Measurements from ENCODE around the gene CBX7.

CBX7 gene

DNA sequence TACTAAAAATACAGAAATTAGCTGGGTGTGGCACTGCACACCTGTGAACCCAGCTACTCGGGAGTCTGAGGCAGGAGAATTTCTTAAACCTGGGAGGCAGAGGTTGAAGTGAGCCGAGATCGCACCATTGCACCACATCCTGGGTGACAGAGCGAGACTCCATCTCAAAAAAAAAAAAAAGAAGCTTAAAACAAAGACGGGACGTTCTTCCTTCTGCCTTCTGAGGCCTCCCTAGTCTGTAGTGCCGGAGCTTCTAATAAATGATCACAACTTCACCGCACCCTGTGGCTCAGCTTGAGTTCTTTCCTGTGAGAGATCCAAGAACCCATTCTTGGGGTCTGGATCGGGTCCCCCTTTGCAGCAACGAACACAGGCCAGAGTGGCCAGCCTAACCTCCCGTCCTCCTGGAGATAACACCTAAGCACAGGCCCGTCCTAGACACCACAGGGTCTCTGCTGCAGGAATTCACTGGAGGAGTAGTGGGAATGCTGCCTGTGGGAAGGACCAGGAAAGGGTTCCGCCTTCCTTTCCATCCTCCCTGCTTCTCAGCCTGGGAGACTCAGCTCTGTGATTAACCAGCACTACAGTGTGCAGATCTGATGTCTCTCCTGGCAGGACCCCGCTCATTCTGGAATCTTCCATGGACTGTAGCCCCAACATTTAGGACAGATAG, 57.6 kb downstream of the CBX7 start:
- in situ Hi-C loops (cut with HindIII; ENCODE audit: low sequenced_read_pairs) = no loop called here

DNA sequence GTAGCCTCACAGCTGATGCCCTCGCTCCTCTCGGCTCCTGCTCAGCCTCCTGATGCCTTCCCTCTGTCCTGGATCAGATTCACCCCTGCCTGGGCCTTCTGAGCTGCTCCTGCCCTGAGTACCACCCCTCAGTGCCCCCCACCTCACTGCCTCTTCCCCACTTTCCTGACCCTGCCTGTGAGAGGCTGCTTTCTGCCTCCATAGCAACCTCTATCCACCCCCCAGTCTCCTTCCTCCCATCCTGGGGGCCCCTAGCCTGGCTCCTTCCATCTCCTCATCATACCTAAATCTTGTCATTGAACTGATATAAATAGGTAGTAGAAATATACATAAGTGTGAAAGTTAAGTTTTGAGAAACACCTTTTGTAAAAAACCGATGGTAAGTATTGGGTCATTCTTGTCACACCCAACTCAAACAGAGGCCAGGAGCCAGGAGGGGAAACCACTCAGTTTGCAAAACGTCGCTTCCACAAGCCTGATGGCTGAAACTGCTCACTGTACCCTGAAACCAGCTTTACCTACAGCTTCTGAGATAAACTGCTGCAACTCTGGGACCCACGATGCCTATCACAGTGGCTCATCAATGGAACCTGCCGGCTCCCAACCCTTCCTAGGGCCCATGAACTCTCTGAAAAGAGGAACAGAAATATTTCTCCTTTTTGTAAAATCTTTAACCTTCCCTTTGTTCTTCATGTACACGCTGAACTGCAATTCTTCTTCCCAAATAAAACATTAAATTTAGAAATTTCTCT, 60.2 kb downstream of the CBX7 start:
- in situ Hi-C loops (cut with HindIII; ENCODE audit: low sequenced_read_pairs) = no loop called here

DNA sequence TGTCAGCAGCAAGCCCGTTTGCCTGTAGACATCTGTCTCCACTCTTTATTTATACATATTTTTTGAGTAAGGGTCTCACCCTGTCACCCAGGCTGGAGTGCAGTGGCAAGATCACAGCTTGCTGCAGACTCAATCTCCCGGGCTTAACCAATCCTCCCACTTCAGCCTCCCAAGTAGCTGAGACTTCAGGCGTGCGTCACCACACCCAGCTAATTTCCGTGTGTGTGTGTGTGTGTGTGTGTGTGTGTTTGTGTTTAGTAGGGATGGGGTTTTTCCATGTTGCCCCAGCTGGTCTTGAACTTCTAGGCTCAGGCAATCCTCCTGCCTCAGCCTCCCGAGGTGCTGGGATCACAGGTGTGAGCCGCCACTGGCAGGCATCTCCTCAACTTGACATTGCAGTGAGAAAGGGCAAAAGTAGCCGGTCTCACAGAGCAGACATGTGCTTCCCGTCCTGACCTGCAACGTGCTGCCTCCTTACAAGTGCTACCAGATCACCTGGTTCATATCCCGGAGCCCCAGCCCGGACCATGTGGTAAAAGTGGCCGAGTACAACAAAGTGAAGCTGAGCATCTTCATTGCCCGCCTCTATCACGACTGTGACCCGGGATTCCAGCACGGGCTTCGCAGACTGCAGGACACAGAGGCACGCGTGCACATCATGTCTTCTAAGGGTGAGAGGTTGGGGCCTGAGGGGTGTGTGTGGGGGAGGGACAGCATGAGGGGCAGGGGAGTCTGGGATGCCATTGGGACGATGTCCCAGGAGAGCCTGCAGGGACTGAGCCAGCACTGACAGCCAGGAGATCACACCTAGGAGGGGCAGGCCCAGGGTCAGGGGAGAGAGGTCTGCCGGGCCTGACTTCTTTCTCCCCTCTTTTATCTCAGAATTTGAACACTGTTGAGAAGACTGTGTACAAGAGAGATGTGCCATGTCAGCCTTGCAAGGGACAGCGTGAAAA, 61.1 kb downstream of the CBX7 start:
- in situ Hi-C loops (cut with HindIII; ENCODE audit: low sequenced_read_pairs) = no loop called here

DNA sequence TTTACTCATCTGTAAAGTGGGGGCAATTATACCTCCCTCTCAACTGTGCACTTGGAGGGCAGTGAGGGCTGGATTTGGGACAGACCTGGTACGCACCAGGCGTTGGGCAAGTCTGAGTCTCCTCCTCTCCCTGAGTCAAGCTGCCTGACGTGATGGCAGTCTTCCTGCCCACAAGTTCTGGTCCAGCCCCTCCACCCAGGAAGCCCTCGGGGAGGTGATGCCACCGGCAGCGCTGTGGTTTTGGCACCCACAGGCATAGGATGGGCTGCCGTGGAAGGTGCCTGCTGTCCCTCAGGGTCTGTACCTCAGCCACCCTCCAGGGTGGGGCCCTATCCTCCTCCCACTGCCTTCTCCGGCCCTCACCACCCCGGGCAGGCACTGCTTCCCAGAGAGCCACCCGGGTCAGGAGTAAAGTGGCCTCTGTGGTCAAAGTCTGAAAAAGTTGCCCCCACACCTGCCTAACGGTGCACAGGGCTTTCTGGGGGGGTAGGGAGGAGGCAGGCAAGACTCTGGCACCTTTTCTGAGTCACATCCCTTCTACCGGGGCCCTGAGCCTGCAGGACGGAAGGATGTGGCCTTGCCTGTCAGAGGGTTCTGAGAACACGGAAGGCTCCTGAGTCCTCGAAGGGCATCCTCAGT, 61.9 kb downstream of the CBX7 start:
- in situ Hi-C loops (cut with HindIII; ENCODE audit: low sequenced_read_pairs) = no loop called here

DNA sequence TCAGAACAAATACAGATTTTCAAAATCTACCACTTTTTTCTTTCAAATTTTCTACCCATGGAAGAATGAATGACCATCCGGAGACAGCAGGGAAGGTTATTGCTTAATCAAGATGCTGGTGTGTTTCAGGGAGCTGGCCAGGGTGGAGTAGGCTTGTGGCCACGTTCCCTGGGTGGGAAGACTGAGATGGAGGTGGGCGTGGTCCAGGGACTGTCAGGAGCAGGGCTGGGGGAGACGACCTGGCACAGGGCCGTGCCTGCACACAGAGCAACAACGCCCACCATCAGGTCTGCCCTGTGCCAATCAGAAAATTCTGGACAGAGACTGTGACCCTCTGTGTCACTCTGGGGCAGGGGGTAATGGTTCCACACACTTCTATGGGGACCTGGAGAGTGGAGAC, 62.6 kb downstream of the CBX7 start:
- in situ Hi-C loops (cut with HindIII; ENCODE audit: low sequenced_read_pairs) = no loop called here

DNA sequence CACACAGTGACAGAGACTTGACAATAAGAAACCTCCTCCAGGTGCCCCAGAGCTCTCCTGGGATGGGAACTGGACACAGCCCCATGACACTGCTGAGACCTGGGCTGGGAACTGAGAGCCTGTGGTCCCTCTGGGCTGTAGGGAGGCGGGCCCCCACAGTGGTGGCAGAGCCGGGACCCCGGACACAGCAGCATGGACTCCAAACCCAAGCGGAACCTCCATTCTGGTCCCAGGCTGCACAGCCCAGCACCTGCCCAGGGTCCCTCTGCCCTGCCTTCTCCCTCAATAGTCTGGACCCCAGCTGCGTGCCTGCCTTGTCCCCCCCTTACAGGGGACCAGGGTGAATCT, 63.8 kb downstream of the CBX7 start:
- in situ Hi-C loops (cut with HindIII; ENCODE audit: low sequenced_read_pairs) = no loop called here

DNA sequence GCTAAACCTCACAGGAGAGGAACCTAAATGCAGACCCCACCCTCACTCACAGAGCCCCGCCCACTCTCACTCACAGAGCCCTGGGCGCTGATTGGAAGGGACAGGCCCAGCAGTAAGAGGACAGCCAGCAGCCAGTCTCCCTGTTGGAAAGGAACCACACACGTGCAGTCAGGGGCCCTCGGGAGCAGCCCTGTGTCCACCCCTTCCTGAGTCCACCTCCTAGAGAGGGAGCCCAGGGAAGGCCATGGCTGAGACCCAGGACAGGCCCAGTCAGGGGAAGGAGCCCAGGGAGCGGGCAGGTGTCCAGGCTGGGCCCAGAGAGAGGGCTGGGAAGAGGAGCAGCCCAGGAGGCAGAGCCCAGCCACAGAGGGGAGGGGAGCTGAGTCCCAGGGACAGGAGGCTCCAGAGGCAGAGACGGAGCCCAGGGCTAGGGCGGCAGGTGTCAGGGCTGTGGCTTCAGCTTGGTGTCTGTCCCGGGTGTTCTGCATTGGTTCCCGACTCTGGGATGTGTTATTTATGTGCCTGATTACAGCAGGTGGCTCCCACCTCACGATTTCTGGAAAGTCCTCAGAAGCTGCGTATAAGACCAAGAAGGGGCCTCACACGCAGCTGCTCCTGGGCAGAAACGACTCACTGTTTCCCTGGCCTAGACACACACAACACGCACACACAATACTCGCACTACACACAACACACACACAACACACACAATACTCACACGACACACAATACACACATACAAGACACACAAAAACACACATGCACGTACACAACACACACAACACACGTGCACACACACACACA, 64.4 kb downstream of the CBX7 start:
- in situ Hi-C loops (cut with HindIII; ENCODE audit: low sequenced_read_pairs) = no loop called here

DNA sequence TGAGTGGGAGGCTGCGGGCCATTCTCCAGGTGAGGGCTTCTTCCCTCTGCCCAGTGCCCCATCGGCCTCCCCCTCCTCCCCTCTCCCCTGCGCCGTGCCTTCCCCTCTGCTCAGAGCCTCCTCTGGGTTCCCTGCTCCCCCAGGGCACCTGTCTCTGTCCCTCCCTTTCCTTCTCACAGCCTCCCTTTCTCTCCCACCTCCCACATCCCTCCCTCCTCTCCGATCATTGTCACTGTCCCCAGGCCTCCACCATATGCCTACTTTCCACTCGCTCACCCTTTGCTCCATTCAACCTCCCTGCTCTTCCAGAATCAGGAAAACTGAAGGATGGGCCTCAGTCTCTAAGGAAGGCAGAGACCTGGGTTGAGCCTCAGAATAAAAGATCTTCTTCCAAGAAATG, 65.4 kb downstream of the CBX7 start:
- in situ Hi-C loops (cut with HindIII; ENCODE audit: low sequenced_read_pairs) = no loop called here

DNA sequence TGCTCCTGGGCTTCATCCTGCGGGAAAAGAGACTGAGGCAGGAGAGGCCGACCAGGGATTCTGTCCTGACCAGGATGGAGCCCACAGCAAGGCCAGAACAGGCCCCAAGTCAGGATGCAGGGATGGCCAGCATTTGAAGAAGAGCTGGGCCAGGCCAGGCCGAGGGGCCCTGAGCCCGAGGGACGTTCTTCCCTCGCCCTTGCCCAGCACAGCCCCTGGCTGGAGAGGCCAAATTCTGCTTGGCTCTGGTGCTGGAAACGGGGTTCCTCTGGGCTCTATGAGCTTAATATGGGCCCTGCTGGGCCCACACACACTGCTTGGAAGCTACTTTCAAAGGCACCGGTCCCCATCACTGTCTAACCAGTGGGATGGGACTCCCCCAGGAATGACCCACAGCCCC, 67.8 kb downstream of the CBX7 start:
- in situ Hi-C loops (cut with HindIII; ENCODE audit: low sequenced_read_pairs) = no loop called here

DNA sequence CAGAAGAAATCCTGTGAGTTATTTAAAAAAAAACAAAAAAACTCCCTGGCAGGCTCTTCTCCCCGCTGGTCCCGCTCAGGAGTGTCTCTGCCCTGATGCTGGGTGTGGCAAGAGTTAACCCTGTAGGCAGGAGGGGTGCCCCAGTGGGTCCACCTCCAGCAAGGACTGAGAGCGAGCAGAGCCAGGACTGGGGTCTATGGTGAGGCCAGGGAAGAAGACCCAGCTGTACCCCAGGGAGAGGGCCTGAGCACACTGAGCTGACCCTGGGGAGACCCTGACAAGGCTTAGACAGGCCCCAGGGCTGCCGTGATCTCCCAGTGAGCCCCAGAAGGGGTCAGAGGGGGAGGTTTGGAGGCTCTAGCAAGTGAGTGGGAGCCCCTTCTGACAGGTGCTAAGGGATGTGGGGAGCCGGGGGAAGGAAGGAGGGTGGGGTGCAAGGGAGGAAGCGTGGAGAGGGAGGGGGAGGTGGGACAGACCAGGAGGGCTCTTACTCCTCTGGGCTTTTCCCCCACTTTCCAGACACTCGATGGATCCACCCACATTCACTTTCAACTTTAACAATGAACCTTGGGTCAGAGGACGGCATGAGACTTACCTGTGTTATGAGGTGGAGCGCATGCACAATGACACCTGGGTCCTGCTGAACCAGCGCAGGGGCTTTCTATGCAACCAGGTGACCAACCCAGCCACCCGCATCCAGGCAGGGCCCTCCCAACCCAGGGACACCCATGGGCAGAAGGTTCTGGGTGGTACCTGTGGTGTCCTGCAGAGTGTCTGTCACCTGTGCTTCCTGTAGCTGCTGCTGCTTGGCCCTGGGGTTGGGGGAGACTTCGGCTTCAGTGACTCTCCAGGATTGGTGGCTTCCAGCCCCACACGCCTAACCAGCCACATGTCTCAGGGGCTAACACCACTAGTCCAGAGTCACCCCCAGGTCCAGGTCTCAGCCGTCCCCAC, 69.0 kb downstream of the CBX7 start:
- in situ Hi-C loops (cut with HindIII; ENCODE audit: low sequenced_read_pairs) = no loop called here

DNA sequence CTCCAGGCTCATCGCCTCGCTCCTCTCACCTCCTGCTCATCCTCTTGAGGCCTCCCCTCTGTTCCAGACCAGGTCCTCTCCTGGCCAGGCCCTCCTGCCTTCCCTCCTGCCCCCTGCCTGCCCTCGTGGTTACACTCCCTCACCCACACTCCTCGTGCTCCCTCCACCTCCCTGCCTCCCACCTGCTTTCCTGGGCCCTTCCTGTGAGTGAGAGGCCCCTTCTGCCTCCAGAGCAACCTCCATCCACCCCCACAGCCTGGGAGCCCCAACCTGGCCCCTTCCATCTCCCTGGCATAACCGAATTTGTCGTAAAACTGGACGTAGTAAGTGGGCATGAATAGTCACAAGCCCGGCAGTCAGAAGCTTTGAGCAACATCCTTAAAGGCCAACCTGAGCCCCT, 70.9 kb downstream of the CBX7 start:
- in situ Hi-C loops (cut with HindIII; ENCODE audit: low sequenced_read_pairs) = no loop called here

DNA sequence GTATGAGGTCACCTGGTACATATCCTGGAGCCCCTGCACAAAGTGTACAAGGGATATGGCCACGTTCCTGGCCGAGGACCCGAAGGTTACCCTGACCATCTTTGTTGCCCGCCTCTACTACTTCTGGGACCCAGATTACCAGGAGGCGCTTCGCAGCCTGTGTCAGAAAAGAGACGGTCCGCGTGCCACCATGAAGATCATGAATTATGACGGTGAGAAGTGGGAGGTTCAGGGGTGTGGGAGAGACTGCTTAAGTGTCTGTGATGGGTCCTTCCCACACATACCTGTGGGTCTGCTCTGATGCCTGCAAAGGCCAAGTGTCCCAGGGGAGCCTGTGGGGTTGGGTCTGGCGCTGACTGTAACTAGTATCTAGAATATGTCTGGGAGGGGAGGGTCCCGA, 71.5 kb downstream of the CBX7 start:
- in situ Hi-C loops (cut with HindIII; ENCODE audit: low sequenced_read_pairs) = no loop called here
